HL-60 (cell line): ENCODE data around the gene ZNRF1.

ENCODE experiments used
- DNase-seq, 2 experiments: peaks; one replicate each; pipeline ENCODE4 v3.0.0-alpha.2; 2010 to 2020; ENCODE audit warnings: low read depth in 1 of 2, low spot score in 1 of 2
- H3K27ac ChIP-seq: fragments of 250-450 bp; sonication (Bioruptor Pico); replicated peaks from 2 replicates; pipeline ENCODE4 v1.5.1; 2020; ENCODE audit warnings: mild to moderate bottlenecking, moderate library complexity
- H3K27me3 ChIP-seq: fragments of 250-450 bp; sonication (Bioruptor Pico); 2 replicates; pipeline ENCODE4 v1.5.1; 2021; ENCODE audit warnings: mild to moderate bottlenecking, moderate library complexity; ENCODE audit not compliant: insufficient read depth, poor library complexity, severe bottlenecking
- H3K4me3 ChIP-seq: replicated peaks from 2 replicates; pipeline ENCODE4 v1.5.1; 2011; ENCODE audit warnings: mild to moderate bottlenecking, control low read depth, low read length; ENCODE audit not compliant: insufficient read depth
- CTCF ChIP-seq: IDR thresholded peaks from one replicate; pipeline ENCODE4 v1.5.1; 2011; ENCODE audit warnings: low read length, control low read depth, inconsistent platforms; ENCODE audit not compliant: insufficient read depth
- GABPA ChIP-seq: IDR thresholded peaks from 2 replicates; pipeline ENCODE4 v1.6.1; 2012; ENCODE audit warnings: low read depth
- POLR2AphosphoS5 ChIP-seq: IDR thresholded peaks from 2 replicates; pipeline ENCODE4 v1.6.1; 2012; ENCODE audit warnings: low read depth
- REST ChIP-seq: IDR thresholded peaks from 2 replicates; pipeline ENCODE4 v1.6.1; 2012; ENCODE audit warnings: low read depth; ENCODE audit not compliant: insufficient replicate concordance
- SPI1 ChIP-seq: IDR thresholded peaks from 2 replicates; pipeline ENCODE4 v1.6.1; 2012; ENCODE audit warnings: low read depth, mild to moderate bottlenecking, borderline replicate concordance

The ZNRF1 gene

DNA sequence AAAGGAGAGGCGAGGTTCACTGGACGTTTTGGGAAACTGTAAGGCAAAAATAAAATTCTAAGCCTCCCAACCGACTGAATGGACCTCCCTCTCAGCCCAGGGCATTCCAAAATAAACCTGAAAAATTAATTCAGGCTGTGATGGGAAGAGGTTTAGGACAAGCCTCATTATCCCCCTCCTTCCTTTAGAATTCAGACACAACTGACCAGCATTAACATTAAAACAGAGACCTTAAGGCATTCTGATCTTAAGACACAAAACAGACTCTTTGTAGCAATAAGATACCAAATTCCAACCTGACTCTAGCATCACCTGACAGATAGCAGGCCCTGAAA lies 118.1 kb downstream of the ZNRF1 start:
- no peak for DNase-seq
- Histone ChIP-seq H3K4me3 (no peak overlapping the region), H3K27me3 (no peaks in the 10 kb centered on the region), H3K27ac (no peak overlapping the region)
- TF ChIP-seq POLR2AphosphoS5, result no peak
- no peak for TF ChIP-seq GABPA
- TF ChIP-seq CTCF, result no peak
- no peak for TF ChIP-seq SPI1
- no peak for TF ChIP-seq REST

- Histone ChIP-seq H3K27ac (no peak overlapping the region), H3K4me3 (no peak overlapping the region), H3K27me3 (no peaks in the 10 kb centered on the region)
- no peak for DNase-seq
- TF ChIP-seq REST (no peak), CTCF (no peak), POLR2AphosphoS5 (no peak), SPI1 (no peak), GABPA (no peak)
Observed at GRCh38 chr16:75118943-75119539, 120.2 kb downstream of the ZNRF1 start.

- Histone ChIP-seq H3K4me3 (no peak overlapping the region), H3K27me3 (no peaks in the 10 kb centered on the region), H3K27ac (no peak overlapping the region)
- no peak for DNase-seq
- no peak for TF ChIP-seq GABPA
Observed at GRCh38 chr16:75120253-75120652, 121.4 kb downstream of the ZNRF1 start.

DNA sequence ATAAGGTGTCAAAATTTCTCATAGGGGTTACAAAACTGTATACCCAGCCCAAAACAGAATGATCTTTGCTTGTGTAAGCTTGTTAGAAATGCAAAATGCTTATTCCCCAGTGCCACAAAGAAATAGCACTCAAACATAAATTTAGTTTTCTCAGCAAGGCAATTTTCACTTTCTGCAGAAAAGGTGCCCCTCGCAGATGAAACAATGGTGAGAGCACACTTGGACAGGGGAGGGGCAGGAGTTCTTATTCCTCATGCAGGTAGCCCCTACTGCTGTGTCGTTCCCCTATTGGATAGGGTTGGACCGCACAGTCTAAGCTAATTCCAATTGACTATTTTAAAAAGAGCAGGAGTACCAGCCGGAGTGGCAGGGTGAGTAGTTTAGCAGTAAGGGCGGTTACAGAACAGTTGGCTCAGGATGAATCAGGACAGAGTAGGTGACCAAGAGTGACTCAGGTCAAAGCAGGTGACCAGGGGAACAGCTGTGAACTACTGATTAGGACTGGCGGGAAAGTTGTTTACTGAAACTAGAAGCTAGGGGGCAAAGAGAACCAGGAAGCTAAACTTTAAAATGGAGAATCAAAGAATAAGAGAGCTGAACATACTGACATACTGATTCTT lies 123.2 kb downstream of the ZNRF1 start:
- Histone ChIP-seq H3K27me3 (no peaks in the 10 kb centered on the region), H3K27ac (no peak overlapping the region), H3K4me3 (no peak overlapping the region)
- no peak for DNase-seq
- TF ChIP-seq POLR2AphosphoS5, result no peak
- no peak for TF ChIP-seq GABPA
- TF ChIP-seq SPI1, result no peak
- no peak for TF ChIP-seq CTCF
- TF ChIP-seq REST, result no peak
